ENCODE data around the gene SPOCK3. TPM values are rescaled to one million over a fixed set of nuclear protein-coding genes. Genes with fewer than 3 reads are reported as not detected.

The SPOCK3 gene
- total RNA-seq, 1 experiment from 2014 or later, result 1.4 TPM

- DNase-seq (ENCODE audit: low read depth, low spot score) (no peak), ATAC-seq (no peak)
- Histone ChIP-seq H3K4me1 (ENCODE audit: control insufficient read depth, insufficient read depth, low read length) (no peaks in the 10 kb centered on the region), H3K9me3 (ENCODE audit: control insufficient read depth, insufficient read depth, low read depth, low read length) (no peaks in the 10 kb centered on the region), H3K27ac (ENCODE audit: low read length) (no peak overlapping the region), H3K27me3 (ENCODE audit: control insufficient read depth, insufficient read depth, low read length) (no peaks in the 10 kb centered on the region), H3K4me3 (ENCODE audit: low read depth in 2 of 2, low read length in 2 of 2) (no peak overlapping the region), H3K36me3 (ENCODE audit: control insufficient read depth, insufficient read depth, low read length) (no peaks in the 10 kb centered on the region)
- CTCF ChIA-PET, result no interaction called here
- no TSS peak for BruUV-seq (replicated peaks)
- in situ Hi-C loops (cut with HindIII; ENCODE audit: low pct_unique_long_range_greater_than_20kb, low sequenced_read_pairs), result no loop called here
- TF ChIP-seq CTCF (IDR thresholded peaks at IDR 0.05) (no peak), REST (IDR thresholded peaks at IDR 0.05; ENCODE audit: insufficient read depth in 1 of 2, low read depth in 2 of 2, low read length in 1 of 2) (no peak), TCF7L2 (IDR thresholded peaks at IDR 0.05; ENCODE audit: low read depth, low read length) (no peak), POLR2AphosphoS5 (IDR thresholded peaks at IDR 0.05; ENCODE audit: low read depth, low read length) (no peak), SIN3A (IDR thresholded peaks at IDR 0.05; ENCODE audit: borderline replicate concordance, insufficient read depth, low read depth, low read length) (no peak)
- intact Hi-C loops (cut with micrococcal nuclease; ENCODE audit: unreplicated experiment), result no loop called here
- POLR2A ChIA-PET, result no interaction called here
These were observed 57.4 kb downstream of the SPOCK3 start for GRCh38 chr4:167176723-167177367.

GRCh38 chr4:167171928-167172327 is 62.4 kb downstream of the SPOCK3 start:
- H3K27ac ChIP-seq (ENCODE audit: low read length), result no peak overlapping the region
- no peak for TF ChIP-seq CTCF (IDR thresholded peaks at IDR 0.05)
- TF ChIP-seq SIN3A (IDR thresholded peaks at IDR 0.05; ENCODE audit: borderline replicate concordance, insufficient read depth, low read depth, low read length), result no peak
- no peak for TF ChIP-seq POLR2AphosphoS5 (IDR thresholded peaks at IDR 0.05; ENCODE audit: low read depth, low read length)
- TF ChIP-seq TCF7L2 (IDR thresholded peaks at IDR 0.05; ENCODE audit: low read depth, low read length), result no peak
- TF ChIP-seq REST (IDR thresholded peaks at IDR 0.05; ENCODE audit: insufficient read depth in 1 of 2, low read depth in 2 of 2, low read length in 1 of 2), result no peak
- POLR2A ChIA-PET, result no interaction called here
- H3K27me3 ChIP-seq (ENCODE audit: control insufficient read depth, insufficient read depth, low read length), result no peaks in the 10 kb centered on the region
- CTCF ChIA-PET, result no interaction called here
- in situ Hi-C loops (cut with HindIII; ENCODE audit: low pct_unique_long_range_greater_than_20kb, low sequenced_read_pairs) (no loop called here), intact Hi-C loops (cut with micrococcal nuclease; ENCODE audit: unreplicated experiment) (no loop called here)
- H3K9me3 ChIP-seq (ENCODE audit: control insufficient read depth, insufficient read depth, low read depth, low read length), result no peaks in the 10 kb centered on the region
- no peaks in the 10 kb centered on the region for H3K36me3 ChIP-seq (ENCODE audit: control insufficient read depth, insufficient read depth, low read length)
- no peaks in the 10 kb centered on the region for H3K4me1 ChIP-seq (ENCODE audit: control insufficient read depth, insufficient read depth, low read length)
- no TSS peak for BruUV-seq (replicated peaks)
- ATAC-seq (no peak), DNase-seq (ENCODE audit: low read depth, low spot score) (no peak)
- H3K4me3 ChIP-seq (ENCODE audit: low read depth in 2 of 2, low read length in 2 of 2), result no peak overlapping the region

All from Panc1 (cell line).